ENCODE results near the gene PCGF3.
"Not testable (repeated sequence)": the region's sequence is repeated elsewhere in the genome, so short reads cannot be mapped to it uniquely, and the experiment has no call there.

The PCGF3 gene

DNA sequence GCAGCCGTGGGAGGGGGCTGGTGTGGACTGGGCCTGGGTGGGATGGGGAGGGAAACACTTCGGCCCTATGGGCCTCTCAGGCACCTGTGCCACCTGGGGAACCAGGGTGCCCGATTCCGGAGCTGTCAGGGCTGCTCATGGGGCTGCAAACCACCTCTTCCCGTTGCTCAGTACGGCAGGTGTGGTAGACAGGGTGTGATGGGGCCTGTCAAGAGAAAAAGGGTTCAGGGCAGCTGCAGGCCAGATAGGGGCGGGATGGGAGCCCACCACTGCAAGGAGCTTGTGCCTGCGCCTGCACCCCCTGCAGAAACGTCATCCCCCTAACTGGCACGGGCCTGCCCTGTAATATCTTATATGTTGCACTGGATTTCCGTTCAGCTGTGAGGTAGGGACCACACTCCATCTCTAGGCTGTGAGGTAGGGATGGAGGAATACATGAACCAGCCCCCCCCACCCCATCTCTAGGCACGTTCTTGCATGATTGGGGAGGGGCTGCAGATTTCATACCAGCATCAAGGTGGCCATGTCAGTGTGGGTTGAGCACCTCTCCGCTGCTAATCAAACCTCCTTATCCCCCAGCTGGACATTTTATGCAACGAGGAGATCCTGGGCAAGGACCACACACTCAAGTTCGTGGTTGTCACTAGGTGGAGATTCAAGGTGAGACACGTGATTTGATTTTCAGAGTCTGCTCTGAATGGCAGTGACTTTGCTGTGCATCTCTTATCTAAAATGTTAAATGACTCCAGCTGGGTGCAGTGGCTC is 59.0 kb downstream of the PCGF3 start:
- no peak for DNase-seq (ENCODE audit: low read depth)

DNA sequence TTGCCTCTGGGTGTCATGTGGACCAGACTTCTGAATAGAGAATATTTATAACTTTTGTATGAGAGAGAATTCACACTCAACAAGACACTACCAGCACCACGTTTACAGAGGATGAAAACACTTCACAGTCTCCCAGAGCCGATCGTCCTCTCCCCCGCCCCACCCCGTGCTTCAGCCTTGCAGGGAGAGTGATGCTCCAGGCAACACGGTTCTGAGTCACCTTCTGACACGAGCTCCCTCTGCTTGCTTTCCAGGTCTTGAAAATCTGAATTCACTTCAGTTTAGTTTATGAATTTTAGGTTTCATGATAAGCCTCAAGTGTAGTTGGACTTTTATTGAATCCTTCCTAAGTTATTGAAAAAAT is 60.5 kb downstream of the PCGF3 start:
- DNase-seq (ENCODE audit: low read depth), result no peak

GRCh38 chr4:766559-767283 is 61.1 kb downstream of the PCGF3 start:
- DNase-seq (ENCODE audit: low read depth), result no peak

DNA sequence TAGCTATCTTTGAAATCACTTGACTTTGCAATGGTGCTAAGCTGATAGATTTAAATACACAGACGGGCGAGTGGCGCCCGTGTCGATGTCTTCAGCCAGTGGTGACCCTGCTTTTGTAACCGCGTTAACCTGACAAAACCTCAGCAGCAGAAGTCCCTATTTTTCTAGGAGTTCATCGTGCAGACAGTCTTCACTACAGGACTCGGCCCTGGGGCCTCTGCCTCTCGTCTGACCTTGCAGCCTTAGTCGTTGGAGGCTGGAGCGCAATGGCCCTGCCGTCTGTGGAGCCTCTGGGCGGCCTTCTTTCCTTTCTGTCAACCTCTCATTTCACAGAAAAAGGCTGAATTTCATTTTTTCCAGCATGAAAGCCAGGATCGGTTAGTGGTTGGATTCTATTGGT is 62.4 kb downstream of the PCGF3 start:
- no peak for DNase-seq (ENCODE audit: low read depth)

- DNase-seq (ENCODE audit: low read depth), result no peak
Observed at GRCh38 chr4:768995-769394, 63.4 kb downstream of the PCGF3 start.

DNA sequence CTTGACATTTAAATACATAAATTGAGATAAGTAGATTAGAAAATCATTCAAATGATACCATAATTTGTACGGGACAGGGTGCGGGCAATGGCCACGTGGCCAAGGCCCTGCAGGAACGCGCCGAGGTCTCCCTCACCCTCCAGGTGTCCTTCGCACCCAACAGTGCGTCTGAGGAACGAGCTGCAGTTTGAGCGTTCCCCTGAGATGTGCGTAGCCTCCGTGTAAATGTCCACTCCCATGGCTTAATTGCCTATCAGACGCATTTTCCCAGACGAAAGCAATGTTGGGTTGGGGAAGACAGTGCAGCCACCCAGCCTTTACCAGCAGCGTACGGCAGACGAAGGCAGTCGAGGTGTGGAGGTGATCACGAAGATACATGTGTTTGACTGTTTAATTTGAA is 63.9 kb downstream of the PCGF3 start:
- DNase-seq (ENCODE audit: low read depth), result no peak

DNA sequence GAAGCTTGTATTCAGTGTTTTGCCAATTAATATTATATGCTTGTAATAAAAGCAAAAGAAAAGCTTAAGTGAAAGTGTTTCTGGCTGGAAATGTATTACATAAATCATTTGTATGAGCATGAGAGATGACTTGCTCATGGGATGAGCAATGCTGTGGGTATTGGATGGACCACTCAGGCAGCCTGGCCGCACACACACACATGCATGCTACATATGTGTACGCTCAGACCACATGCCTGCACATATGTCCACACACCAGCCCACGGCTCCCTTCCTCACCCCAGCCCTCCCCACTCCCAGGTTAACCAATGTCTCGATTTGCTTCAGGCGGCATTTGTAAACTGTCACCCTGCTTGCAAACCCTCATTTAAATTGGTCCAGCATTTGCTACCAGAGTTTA is 64.4 kb downstream of the PCGF3 start:
- no peak for DNase-seq (ENCODE audit: low read depth)

DNA sequence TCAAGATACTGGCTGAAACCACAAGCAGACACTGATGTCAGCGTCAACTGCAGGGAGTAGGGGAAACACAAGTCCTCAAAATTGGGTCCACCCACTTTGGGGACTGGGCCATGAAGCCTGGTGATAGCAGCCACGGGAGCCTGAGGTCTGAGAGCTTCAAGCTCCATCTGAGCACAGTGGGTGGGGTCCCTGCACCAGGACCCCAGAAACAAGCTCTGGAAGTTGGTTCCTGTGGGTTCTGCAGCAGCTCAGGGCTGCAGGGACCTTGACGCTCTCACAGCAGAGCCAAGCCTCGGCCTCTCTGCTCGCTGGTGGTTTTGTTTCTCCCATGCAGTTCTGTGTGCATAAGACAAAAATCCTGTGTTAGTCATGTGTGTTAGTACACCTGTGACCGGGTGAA is 65.8 kb downstream of the PCGF3 start:
- no peak for DNase-seq (ENCODE audit: low read depth)

DNA sequence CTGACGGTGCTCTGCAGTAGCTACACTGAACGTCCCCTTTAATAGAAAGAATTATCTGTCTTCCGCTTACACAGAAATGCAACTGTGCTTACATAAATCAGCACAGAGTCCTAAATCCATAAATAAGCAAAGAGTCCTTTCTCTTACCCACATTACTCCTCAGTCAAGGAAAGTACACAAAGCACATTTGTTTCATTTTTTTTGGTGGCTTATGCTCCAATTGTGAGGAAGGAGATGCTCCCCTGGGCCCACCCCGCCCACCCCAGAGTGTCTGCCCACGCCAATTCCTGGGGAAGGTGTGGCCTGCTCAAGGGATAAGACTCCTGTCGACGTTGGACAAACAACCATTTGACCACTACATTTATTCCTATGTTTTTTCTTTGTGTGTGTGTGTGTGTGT is 66.5 kb downstream of the PCGF3 start:
- no peak for DNase-seq (ENCODE audit: low read depth)

DNA sequence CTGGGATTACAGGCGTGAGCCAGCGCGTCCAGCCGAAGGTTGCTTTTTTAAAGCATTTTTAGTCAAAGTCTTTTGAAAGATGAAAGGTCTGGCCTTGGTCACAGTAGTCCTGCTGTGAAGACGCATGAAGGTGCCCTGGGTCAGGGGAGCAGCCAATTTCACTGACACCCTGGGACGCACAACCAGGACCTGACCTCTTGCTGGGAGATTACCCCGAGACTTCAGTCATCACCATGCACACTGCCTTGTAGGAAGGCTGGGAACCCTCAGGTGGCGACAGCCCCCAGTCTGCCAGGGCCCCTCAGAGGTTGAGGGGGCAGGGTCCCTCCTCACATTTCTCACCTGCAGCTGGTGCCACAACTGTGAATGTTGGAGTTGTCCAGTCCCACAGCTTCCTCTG is 67.1 kb downstream of the PCGF3 start:
- no peak for DNase-seq (ENCODE audit: low read depth)

DNA sequence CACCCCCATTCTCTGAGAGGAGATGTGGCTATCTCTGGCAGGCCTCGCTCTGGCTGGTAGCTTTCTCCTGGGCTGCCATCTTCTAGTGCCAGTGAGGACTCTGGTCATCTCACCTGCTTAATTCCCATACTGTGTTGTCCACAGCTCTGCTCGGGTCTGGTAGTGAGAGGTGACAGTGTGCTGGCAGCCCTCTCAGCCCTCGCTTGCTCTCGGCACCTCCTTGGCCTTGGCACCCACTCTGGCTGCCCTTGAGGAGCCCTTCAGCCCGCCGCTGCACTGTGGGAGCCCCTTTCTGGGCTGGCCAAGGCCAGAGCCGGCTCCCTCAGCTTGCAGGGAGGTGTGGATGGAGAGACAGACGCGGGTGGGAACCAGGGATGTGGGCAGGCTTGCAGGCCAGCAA is 67.6 kb downstream of the PCGF3 start:
- no peak for DNase-seq (ENCODE audit: low read depth)

- DNase-seq (ENCODE audit: low read depth), result not testable (repeated sequence)
Observed at GRCh38 chr4:774419-775092, 68.9 kb downstream of the PCGF3 start.

DNA sequence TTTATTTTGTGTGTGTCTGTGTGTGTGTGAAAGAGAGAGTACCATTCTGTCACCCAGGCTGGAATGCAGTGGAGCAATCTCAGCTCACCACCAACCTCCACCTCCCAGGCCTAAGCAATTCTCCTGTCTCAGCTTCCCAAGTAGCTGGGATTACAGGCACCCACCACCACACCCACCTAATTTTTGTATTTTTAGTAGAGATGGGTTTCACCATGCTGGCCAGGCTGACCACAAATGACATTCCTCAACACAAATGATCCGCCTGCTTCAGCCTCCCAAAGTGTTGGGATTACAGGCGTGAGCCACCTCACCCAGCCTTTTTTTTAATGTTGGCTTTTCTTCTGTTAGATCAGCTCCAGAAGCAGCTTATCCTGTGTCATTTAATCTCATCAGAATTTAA is 69.9 kb downstream of the PCGF3 start:
- DNase-seq (ENCODE audit: low read depth), result not testable (repeated sequence)

DNA sequence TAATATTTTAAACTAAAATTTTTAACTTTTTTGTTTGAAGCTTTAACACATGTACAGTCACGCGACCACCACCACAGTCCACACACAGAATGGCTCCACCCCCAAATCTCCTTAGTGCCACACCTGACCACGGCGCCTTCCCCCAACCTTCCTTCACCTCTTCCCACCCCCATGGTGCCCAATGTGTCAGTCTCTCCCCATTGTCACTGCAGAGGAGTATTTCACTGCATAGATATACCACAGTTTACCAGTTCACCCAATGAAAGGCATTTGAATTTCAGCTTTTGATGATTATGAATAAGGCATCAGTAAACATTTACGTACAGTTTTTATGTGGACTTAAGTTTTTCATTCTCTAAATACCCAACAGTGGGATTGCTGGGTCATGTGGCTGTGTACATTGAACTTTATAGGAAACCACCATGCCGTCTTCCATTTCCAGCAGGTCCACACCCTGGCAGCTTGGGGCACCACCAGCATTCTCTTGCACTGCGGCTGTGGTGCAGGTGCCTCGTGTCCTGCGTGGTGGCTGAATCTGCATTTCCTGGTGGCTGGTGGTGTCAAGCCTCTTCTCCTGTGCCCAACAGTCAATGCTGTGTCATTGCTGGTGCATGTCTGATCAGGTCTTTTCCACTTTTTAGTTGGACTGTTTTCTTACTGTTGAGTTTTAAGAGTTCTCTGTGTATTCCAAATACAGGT is 71.3 kb downstream of the PCGF3 start:
- no peak for DNase-seq (ENCODE audit: low read depth)

GRCh38 chr4:777520-778262 is 72.1 kb downstream of the PCGF3 start:
- no peak for DNase-seq (ENCODE audit: low read depth)

- DNase-seq (ENCODE audit: low read depth), result no peak
Observed at GRCh38 chr4:779555-779954, 73.9 kb downstream of the PCGF3 start.

- DNase-seq (ENCODE audit: low read depth), result not testable (repeated sequence)
Observed at GRCh38 chr4:780255-780654, 74.6 kb downstream of the PCGF3 start.

GRCh38 chr4:780716-781492 is 75.3 kb downstream of the PCGF3 start:
- DNase-seq (ENCODE audit: low read depth), result no peak

DNA sequence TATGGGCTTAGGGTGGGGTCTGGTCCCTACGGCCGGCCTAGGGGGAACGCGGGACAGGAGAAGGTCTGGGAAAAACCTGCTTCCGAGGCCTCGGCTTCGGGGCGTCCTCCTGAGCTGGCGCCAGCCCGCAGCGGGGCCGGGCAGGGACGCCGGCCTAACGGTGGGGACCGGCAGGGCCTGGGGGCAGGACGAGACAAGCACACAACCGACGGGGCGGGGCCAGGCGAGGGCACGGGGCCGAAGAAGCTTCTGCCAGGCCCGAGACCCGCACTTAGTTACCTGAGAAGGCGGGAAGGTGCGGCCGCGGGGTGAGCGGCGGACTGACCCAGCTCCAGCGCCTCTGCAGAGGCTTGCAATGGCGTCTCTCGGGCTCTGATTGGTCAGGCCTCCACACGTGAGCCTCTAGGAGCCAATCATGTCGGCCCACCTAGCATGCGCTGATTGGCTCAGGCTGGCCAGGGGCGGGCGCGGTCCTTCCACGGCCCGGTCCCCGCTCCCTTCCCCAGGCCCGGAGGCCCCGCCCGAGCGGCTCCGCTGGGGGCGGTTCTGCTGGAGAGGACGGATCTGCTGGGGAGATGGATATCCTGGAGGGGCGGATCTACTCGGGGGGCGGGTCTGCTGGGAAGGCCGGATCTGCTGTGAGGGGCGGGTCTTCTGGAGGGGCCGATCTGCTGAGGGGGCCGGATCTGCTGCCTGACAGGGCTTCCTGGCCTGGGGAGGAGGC is 76.0 kb downstream of the PCGF3 start:
- peak; percentile 99 for DNase-seq (ENCODE audit: low read depth)
